NCI-H2107 treated with DMSO at 0.1 percent for 48 hours (cell line): Measurements from ENCODE around the gene ZNF23.
"Not testable (repeated sequence)": the region's sequence is repeated elsewhere in the genome, so short reads cannot be mapped to it uniquely, and the experiment has no call there.

ENCODE experiments used
- DNase-seq: peaks from one replicate; lab custom pipeline; 2025; ENCODE audit not compliant: unreplicated experiment; lab: John Stamatoyannopoulos, UW

Gene ZNF23

GRCh38 chr16:71461686-71462648 lies at the start of gene ZNF23:
TSS of gene ZNF23 (minus strand) at chr16:71462247. CDS start at chr16:71456796, 5,451 bp downstream.
- DNase-seq, result peak; percentile 43

DNA sequence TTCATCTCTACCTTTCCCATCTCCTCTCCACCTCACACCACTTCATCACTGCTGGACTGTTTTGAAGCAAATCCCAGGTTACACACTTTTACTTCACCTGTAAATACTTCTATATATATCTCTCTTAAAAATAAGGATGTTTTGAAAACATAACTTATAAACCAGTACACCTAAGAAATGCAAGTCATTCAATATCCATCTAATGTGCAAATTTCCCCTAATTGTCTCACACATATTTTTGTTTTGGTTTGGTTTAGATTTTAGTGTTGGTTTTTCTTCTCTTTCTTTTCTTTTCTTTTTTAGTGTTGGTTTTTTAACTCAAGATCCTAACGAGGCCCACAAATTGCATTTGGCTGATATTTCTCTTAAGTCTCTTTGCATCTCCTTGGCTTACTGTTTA lies 45.0 kb upstream of the ZNF23 start:
- no peak for DNase-seq

DNA sequence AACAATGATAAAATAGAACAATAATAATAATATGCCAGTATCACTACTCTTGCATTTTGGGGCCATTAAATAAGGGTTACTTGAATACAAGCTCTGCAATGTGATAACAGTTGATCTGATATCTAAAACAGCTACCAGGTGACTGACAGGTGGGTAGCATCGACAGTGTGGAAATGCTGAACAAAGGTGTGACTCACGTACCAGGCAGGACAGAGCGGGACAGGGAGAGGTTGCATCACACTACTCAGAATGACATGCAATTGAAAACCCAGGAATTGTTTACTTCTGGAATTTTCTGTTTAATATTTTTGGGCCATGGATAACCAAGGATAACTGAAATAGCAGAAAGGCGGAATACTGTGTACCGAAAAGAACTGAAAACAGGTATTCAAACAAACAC lies 42.9 kb upstream of the ZNF23 start:
- no peak for DNase-seq

- not testable (repeated sequence) for DNase-seq
These were observed 42.0 kb upstream of the ZNF23 start for GRCh38 chr16:71504051-71504450.

- no peak for DNase-seq
These were observed 39.5 kb upstream of the ZNF23 start for GRCh38 chr16:71501547-71501946.

DNA sequence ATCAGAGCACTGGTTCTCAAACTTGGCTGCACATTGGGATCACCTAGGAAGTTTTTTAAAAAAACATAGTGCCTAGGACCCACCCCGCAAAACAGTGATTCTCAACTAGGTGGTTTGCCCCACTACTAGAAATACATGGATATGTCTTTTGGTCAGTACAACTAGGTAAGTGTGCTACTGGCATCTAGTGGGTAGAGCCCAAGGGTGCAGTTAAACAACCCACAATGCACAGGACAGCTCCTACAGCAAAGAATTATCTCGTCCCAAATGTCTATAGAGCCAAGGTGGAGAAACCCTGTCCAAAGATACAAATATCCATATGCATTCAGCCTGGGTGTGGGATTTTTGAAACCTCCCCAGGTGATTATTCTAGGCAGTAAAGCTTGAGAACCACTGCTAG lies 38.9 kb upstream of the ZNF23 start:
- no peak for DNase-seq

DNA sequence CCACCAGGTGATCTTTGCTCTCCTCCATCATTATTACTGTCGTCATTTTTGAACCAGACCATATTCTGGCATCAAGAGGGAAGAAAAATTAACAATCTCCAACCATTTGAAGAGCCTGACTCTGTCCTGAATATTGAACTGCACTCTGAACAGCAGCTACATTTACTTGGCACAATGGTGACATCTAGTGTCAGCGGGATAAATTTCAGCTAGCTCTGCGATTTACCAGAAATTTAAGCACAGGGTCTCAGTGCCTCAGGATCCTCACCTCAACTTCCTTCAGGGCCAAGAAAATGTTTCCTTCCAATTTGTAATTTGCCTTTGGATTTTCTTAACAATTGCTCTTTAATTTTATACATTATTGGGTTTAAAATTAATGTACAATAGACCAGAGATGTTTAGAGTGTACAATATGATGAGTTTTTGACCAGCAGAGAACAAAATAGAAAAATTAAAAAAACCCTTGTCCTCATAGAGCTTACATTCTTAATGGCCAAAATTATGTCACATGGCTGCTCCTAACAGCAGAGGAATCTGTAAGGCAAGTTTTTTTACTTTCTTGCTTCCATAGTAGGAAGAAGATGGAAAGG lies 37.8 kb upstream of the ZNF23 start:
- DNase-seq, result peak; percentile 60

DNA sequence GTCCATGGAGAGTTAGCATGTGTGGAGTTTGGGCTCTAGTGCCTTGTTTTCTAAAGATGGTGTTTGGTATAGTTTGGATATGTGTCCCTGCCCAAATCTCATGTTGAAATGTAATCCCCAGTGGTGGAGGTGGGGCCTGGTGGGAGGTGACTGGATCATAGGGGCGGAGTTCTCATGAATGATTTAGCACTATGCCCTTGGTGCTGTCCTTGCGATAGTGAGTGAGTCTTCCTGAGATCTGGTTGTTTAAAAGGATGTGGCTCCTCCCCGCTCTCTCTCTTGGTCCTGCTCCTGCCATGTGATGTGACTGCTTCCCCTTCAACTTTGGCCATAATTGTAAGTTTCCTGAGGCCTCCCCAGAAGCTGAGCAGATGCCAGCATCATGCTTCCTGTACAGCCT lies 36.0 kb upstream of the ZNF23 start:
- no peak for DNase-seq

DNA sequence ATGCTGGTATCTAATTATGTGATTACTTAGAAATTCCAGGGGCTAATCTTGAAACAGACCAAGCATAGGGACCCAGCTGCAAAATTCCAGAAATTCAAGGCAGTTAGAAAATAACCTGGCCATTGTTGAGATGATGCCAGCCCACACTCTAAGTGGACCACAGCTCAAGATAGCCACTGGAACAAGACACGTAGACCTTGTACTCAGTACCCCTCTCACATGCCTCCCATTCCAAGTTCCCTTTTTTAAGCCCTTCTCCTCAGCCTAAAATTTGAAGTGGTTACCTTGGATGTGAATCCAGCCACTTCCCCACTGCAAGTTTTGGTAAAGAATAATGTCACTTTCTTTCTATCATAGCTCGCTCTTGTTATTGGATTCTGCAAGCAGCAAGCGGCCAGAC lies 31.2 kb upstream of the ZNF23 start:
- no peak for DNase-seq

- no peak for DNase-seq
These were observed 30.7 kb upstream of the ZNF23 start for GRCh38 chr16:71492786-71493185.

- no peak for DNase-seq
These were observed 29.0 kb upstream of the ZNF23 start for GRCh38 chr16:71491054-71491453.

- DNase-seq, result no peak
These were observed 28.3 kb upstream of the ZNF23 start for GRCh38 chr16:71490361-71490760.

- no peak for DNase-seq
These were observed 27.1 kb upstream of the ZNF23 start, which contains the start of gene ZNF19 for GRCh38 chr16:71489122-71489521. TSS of gene ZNF19 (minus strand) at chr16:71489324. CDS start at chr16:71482114, 7,210 bp downstream.

DNA sequence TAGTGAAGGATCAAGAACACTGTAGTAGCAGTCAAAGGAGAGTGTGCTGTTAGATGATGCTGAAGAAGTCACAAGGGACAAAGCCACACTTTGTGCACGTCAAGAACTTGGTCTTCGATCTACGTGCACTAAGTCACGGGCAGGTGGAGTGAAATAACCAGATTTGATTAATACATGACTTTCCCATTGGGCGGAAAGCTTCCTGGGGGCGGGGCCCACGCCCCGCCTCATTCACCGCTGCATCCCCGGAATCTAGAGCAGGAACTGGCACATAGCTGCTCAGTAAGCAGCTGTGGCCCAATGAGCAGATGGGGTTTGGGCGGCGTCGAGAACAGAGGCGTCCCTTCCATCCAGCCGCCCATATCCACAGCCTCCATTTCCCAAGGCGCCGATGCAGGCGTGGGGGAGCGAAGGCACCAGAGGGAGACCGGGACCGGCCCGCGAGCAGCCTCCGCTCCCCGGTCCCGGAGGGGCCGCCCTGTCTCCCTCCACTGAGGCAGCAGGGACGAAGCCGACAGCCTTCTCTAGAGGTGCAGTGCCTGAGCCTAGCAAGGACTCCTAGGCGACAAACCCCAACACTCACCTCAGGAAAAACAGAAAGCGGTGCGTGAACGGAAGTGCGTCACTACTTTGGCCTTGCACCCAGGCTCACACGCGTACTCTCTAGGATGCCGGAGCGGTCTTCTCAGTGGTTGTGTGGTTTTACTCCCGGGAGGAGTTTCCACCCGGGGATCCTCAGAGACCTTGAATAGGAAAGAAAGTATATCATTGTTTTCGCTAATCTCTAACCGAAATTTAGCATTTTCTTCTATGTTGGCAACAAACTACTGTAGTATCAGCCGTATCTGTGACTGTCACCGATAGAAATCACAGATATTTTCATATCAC lies 22.2 kb upstream of the ZNF23 start:
- peak; percentile 91 for DNase-seq

DNA sequence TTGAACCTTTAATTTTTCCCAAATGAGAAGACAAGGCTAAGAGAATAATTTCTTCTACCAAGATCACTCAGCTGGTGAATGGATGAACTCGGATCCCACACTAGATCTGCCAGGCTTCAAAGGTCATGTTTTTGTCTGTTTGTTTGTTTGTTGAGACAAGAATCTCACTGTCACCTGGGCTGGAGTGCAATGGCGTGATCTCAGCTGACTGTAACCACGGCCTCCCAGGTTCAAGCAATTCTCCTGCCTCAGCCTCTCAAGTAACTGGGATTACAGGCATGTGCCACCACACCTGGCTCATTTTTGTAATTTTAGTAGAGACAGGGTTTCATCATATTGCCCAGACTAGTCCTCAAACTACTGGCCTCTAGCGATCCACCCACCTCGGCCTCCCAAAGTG lies 20.5 kb upstream of the ZNF23 start:
- no peak for DNase-seq

- DNase-seq, result no peak
These were observed 18.9 kb upstream of the ZNF23 start for GRCh38 chr16:71480956-71481355.

DNA sequence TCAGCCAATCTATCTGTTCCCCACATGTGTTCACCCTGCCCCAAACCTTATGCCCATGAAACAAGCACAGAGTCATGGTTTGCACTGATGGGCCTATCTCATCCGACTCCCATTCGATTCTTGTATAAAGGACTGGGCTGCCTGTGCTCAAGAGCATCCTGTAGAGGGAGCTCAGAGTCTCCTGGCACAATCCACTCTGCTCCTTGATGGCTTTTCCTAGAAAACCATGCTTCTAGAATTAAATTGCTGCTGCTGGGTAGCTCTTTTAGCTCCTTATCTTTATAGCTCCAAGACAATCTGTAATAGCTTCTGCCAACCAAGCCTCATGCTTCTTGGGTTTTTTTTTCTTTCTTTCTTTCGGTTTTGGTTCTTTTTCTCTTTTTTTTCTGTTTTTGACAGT lies 17.4 kb upstream of the ZNF23 start:
- no peak for DNase-seq

DNA sequence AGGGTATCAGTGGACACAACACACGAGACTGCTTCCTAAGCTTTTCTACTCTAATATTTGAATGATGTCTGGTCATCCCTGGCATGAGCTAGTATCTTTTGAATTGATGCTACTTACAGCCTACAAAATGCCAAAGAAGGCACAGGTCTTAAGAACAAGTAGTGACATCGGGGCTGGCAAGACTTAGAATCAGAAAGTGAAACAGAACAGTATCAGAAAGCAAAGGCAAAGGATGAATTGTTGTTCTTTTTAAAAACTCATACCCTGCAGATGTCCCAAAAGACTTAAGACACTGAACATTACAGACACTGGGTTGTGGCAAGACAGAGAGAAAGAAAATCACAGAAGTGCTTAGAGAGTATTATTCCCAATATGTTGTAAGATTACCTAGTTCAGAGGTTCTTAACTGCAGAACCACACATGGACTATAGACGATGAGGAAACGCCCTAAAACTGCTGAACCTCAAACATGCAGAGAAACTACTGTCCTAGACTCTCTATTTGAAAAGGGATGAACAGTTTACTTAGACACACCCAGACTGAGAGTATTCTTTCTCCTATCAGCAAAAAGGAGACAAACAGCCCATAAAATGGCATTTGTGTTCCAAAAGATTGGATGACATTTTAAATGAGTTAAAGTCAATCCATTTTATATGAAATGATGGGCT lies 14.5 kb upstream of the ZNF23 start:
- no peak for DNase-seq

- no peak for DNase-seq
These were observed 12.8 kb upstream of the ZNF23 start for GRCh38 chr16:71474864-71475263.

DNA sequence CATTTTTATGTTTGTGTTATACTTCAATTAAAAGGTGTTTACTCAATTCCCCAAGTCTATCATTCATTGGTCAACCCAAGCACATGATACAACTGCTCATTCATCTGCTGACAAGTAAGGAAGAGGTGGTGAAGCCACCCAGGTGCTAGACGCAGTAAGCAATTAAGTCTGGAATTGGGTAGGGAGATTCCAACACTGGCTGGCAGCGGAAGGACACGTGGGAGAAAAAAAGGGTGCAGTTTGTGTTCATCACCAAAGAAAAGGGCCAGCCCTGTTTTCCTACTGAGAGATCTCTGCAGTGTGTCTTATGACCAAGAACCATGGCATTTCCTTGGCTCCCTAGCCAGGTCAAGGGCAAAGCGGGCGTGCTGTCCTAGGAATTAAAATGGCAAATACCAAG lies 11.8 kb upstream of the ZNF23 start:
- DNase-seq, result no peak

- no peak for DNase-seq
These were observed 10.9 kb upstream of the ZNF23 start for GRCh38 chr16:71472931-71473330.
